A549 (cell line): ENCODE results near the gene CISH. TPM values are rescaled to one million over a fixed set of nuclear protein-coding genes. Genes with fewer than 3 reads are reported as not detected.

ENCODE experiments used
- ATAC-seq, 2 experiments: fragments of 200-7000 bp in 1 of 2; fragments of >200 bp in 1 of 2; cut with Nextera tagmentation in 1 of 2; cut with Tn5 transposase in 1 of 2; 3 replicates each; pipeline versions ENCODE4 v1.8.0 to v1.9.1; 2018 to 2020; ENCODE audit warnings: mild to moderate bottlenecking in 1 of 2, moderate library complexity in 1 of 2
- CTCF ChIA-PET: fragments of 300-600 bp; sonication (Branson Sonifier 250); formaldehyde crosslinking; extraction: SDS; loops from one replicate; lab custom pipeline; 2021; ENCODE audit warnings: antibody characterized with exemption, inconsistent platforms; lab: Yijun Ruan, JAX
- POLR2A ChIA-PET: fragments of 350-600 bp; formaldehyde crosslinking; extraction: SDS; loops from one replicate; lab custom pipeline; 2021; ENCODE audit warnings: antibody characterized with exemption, inconsistent platforms; lab: Yijun Ruan, JAX
- DNase-seq, 2 experiments: peaks; one replicate each; pipeline versions ENCODE4 v3.0.0 to v3.0.0-alpha.2; 2011 to 2016; ENCODE audit warnings: low read depth in 1 of 2, low spot score in 1 of 2
- FAIRE-seq: peaks from 2 replicates; lab custom pipeline; 2011; peaks lifted over from hg19 to GRCh38; lab: Jason Lieb, UNC
- H3K27ac ChIP-seq, 2 experiments: fragments of >200 bp; sonication (Bioruptor Twin); formaldehyde crosslinking; 3 replicates each; pipeline ENCODE4 v1.5.1; 2016 to 2017
- H3K4me1 ChIP-seq: fragments of >200 bp; sonication (Bioruptor Twin); formaldehyde crosslinking; 3 replicates; pipeline ENCODE4 v1.6.1; 2016
- H3K4me2 ChIP-seq: fragments of >200 bp; sonication (Bioruptor Twin); formaldehyde crosslinking; 3 replicates; pipeline ENCODE4 v1.6.1; 2016
- H3K4me3 ChIP-seq: fragments of >200 bp; sonication (Bioruptor Twin); formaldehyde crosslinking; 3 replicates; pipeline ENCODE4 v1.5.1; 2016
- H3K9me3 ChIP-seq: fragments of >200 bp; sonication (Bioruptor Twin); formaldehyde crosslinking; 3 replicates; pipeline ENCODE4 v1.6.1; 2016
- CBX8 ChIP-seq: fragments of 200-600 bp; sonication (generic); IDR thresholded peaks from 2 replicates; pipeline ENCODE4 v1.6.1; 2016
- CHD4 ChIP-seq: fragments of 200-600 bp; sonication (generic); IDR thresholded peaks from 2 replicates; pipeline ENCODE4 v1.6.1; 2016; ENCODE audit warnings: antibody characterized with exemption, mild to moderate bottlenecking, borderline replicate concordance
- GATA3 ChIP-seq: IDR thresholded peaks from 2 replicates; pipeline ENCODE4 v1.6.1; 2012; ENCODE audit warnings: borderline replicate concordance
- HOXB13 ChIP-seq: fragments of 250-450 bp; sonication (Bioruptor Pico); IDR thresholded peaks from 2 replicates; pipeline ENCODE4 v1.5.0; 2020; ENCODE audit warnings: low read depth, mild to moderate bottlenecking, moderate library complexity
- JUN ChIP-seq, 2 experiments: fragments of >200 bp; sonication (Bioruptor Twin); formaldehyde crosslinking; IDR thresholded peaks; 2 replicates in 1 of 2; 3 replicates in 1 of 2; pipeline ENCODE4 v1.6.1; 2016 to 2017
- JUNB ChIP-seq: fragments of >200 bp; sonication (Bioruptor Twin); formaldehyde crosslinking; IDR thresholded peaks from 2 replicates; pipeline ENCODE4 v1.6.1; 2016
- KDM1A ChIP-seq: fragments of 200-600 bp; sonication (generic); IDR thresholded peaks from 2 replicates; pipeline ENCODE4 v1.6.1; 2016; ENCODE audit warnings: low read depth, mild to moderate bottlenecking
- KDM5A ChIP-seq: fragments of 200-600 bp; sonication (generic); IDR thresholded peaks from 2 replicates; pipeline ENCODE4 v1.6.1; 2016; ENCODE audit warnings: antibody characterized with exemption, mild to moderate bottlenecking
- MAZ ChIP-seq: fragments of 150-350 bp; IDR thresholded peaks from 2 replicates; pipeline ENCODE4 v1.6.1; 2014; ENCODE audit warnings: antibody characterized with exemption, low read depth, low read length, borderline replicate concordance
- PHF8 ChIP-seq: fragments of 200-600 bp; sonication (generic); IDR thresholded peaks from 2 replicates; pipeline ENCODE4 v1.6.1; 2016; ENCODE audit warnings: low read depth, mild to moderate bottlenecking, antibody characterized with exemption, moderate library complexity, borderline replicate concordance
- POLR2A ChIP-seq: IDR thresholded peaks from 2 replicates; pipeline ENCODE4 v1.6.1; 2012; ENCODE audit warnings: mild to moderate bottlenecking, low read length
- RFX5 ChIP-seq: fragments of 450-650 bp; IDR thresholded peaks from 2 replicates; pipeline ENCODE4 v1.7.1; 2014; ENCODE audit warnings: antibody characterized with exemption, mild to moderate bottlenecking, moderate library complexity
- RNF2 ChIP-seq: fragments of 200-600 bp; sonication (generic); IDR thresholded peaks from 2 replicates; pipeline ENCODE4 v1.6.1; 2016; ENCODE audit warnings: low read depth, mild to moderate bottlenecking, antibody characterized with exemption, moderate library complexity, borderline replicate concordance
- WGBS: methylation state at CpG from one replicate; pipeline ENCODE4 v1.1.6; 2017; ENCODE audit errors: missing lambda C conversion rate; 5-methylcytosine and 5-hydroxymethylcytosine counted together
- polyA plus RNA-seq, 4 experiments: library from polyadenylated mRNA; depleted of rRNA in 3 of 4; stranded (reverse); fragments of >200 nt; fragmentation: RNase III in 1 of 4; extraction: RNeasy Plus Mini Kit Qiagen cat#74134 plus additional on column Dnase treatment in 1 of 4; gene quantifications; 2 replicates in 3 of 4; 3 replicates in 1 of 4; pipeline ENCODE4 v1.2.3, GENCODE V29; 2011 to 2017
- TF ChIP-seq, protein P1 (sequence below): fragments of >200 bp; sonication (Bioruptor Twin); formaldehyde crosslinking; IDR thresholded peaks from 3 replicates; pipeline ENCODE4 v1.6.1; 2016
- TF ChIP-seq, protein P2 (sequence below): fragments of 450-650 bp; IDR thresholded peaks from 2 replicates; pipeline ENCODE4 v1.6.1; 2014; ENCODE audit warnings: antibody characterized with exemption
- TF ChIP-seq, protein P3 (sequence below): fragments of 200-600 bp; sonication (generic); IDR thresholded peaks from 2 replicates; pipeline ENCODE4 v1.6.1; 2016; ENCODE audit warnings: antibody characterized with exemption, mild to moderate bottlenecking, moderate library complexity
- TF ChIP-seq, protein P4 (sequence below): IDR thresholded peaks from 2 replicates; pipeline ENCODE4 v1.6.1; 2012
- TF ChIP-seq, protein P5 (sequence below): IDR thresholded peaks from 2 replicates; pipeline ENCODE4 v1.6.1; 2012; ENCODE audit warnings: low read depth, borderline replicate concordance
- TF ChIP-seq, protein P6 (sequence below): IDR thresholded peaks from 2 replicates; pipeline ENCODE4 v1.6.1; 2012

CISH gene
- polyA plus RNA-seq, 2 of the 4 experiments (the other 2 are of a cell fraction) = 0.43 to 0.68 TPM

DNA sequence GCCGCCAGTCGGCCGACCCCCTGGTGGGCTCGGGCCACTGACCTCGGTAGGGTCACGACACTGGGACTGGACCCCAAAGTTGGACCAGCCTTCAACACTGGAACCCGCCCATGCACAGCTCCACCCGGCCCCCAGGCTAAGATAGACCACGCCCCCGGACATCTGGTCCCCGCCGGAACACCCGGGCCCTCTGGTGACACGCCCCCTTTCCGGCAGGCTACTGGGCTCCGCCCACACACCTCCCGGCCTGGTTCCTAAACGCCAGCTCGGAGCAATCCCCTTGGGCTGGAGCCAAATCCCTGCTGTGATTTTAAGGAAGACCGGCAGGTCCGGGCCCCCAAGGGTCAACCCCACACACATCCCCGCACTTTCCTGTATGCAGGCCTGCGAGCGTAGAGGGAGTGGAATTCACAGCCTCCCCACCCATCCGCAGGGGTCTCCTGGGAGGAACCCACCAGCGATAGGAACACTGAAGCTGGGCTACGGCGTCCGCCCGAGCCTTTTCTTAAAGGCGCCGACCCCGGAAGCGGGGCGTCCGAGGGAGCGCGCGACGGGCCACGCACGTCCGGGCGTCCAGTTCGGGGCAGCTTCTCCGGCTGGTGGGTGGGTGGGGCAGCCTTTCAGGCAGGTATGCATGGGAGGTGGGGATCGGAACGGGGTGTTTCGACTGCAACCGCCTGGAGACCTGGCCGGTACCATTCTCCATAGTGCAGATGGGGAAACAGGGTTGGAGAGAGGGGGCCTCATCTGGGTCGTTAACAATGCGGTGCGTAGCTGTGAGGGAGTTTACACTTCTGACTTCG lies 42.4 kb downstream of the CISH start, which contains the start of gene HEMK1:
HEMK1 (plus strand) TSS at position 576 of the 803 bp plus-strand sequence. CDS start 1,583 bp downstream, outside the sequence.
- POLR2A ChIA-PET = interaction anchor here (0.6 to 1.7 kb wide), 17 partner anchors 12 to 1585 kb away, joined by 3 to 15 read pairs (median 4); partner anchors contain the start of genes CISH, CYB561D2, DCAF1 and MANF
- ATAC-seq (peak; percentile 78 to 87), DNase-seq (peak; percentile 91 to 95), FAIRE-seq (no peak)
- WGBS = 0% methylated on average over 7 of the region's 55 CpGs
- Histone ChIP-seq H3K4me2 (peak within 1 kb of the TSS; percentile 90), H3K9me3 (no peaks in the 10 kb centered on the region), H3K4me1 (peaks cover 20% of the 10 kb centered on the region), H3K27ac (peak within 1 kb of the TSS; percentile 95 to 97), H3K4me3 (peak within 1 kb of the TSS; percentile 98)
- CTCF ChIA-PET = interaction anchor here (0.9 to 22.5 kb wide), 4 partner anchors 14 to 80 kb away, joined by 4 to 375 read pairs (median 5); partner anchors contain the start of genes CISH and MAPKAPK3
- TF ChIP-seq, protein P1, sequence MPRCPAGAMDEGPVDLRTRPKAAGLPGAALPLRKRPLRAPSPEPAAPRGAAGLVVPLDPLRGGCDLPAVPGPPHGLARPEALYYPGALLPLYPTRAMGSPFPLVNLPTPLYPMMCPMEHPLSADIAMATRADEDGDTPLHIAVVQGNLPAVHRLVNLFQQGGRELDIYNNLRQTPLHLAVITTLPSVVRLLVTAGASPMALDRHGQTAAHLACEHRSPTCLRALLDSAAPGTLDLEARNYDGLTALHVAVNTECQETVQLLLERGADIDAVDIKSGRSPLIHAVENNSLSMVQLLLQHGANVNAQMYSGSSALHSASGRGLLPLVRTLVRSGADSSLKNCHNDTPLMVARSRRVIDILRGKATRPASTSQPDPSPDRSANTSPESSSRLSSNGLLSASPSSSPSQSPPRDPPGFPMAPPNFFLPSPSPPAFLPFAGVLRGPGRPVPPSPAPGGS = peak; percentile 59; the same call in 1 of the 3 replicates
- 0 out of 2 replicates have a peak, but pooled peaks have one; percentile 33 for TF ChIP-seq RFX5
- TF ChIP-seq PHF8 = peak; percentile 51
- peak; percentile 74 for TF ChIP-seq KDM5A
- 0 out of 2 replicates have a peak, but pooled peaks have one; percentile 10 for TF ChIP-seq GATA3
- TF ChIP-seq HOXB13 (CRISPR knock-in tag) = no peak
- TF ChIP-seq, protein P2, sequence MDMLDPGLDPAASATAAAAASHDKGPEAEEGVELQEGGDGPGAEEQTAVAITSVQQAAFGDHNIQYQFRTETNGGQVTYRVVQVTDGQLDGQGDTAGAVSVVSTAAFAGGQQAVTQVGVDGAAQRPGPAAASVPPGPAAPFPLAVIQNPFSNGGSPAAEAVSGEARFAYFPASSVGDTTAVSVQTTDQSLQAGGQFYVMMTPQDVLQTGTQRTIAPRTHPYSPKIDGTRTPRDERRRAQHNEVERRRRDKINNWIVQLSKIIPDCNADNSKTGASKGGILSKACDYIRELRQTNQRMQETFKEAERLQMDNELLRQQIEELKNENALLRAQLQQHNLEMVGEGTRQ = no peak
- peak; percentile 58 to 89; a peak in 3 of 5 replicates for TF ChIP-seq JUN (IDR thresholded peaks at IDR 0.05)
- TF ChIP-seq CBX8 = no peak
- TF ChIP-seq, protein P3, sequence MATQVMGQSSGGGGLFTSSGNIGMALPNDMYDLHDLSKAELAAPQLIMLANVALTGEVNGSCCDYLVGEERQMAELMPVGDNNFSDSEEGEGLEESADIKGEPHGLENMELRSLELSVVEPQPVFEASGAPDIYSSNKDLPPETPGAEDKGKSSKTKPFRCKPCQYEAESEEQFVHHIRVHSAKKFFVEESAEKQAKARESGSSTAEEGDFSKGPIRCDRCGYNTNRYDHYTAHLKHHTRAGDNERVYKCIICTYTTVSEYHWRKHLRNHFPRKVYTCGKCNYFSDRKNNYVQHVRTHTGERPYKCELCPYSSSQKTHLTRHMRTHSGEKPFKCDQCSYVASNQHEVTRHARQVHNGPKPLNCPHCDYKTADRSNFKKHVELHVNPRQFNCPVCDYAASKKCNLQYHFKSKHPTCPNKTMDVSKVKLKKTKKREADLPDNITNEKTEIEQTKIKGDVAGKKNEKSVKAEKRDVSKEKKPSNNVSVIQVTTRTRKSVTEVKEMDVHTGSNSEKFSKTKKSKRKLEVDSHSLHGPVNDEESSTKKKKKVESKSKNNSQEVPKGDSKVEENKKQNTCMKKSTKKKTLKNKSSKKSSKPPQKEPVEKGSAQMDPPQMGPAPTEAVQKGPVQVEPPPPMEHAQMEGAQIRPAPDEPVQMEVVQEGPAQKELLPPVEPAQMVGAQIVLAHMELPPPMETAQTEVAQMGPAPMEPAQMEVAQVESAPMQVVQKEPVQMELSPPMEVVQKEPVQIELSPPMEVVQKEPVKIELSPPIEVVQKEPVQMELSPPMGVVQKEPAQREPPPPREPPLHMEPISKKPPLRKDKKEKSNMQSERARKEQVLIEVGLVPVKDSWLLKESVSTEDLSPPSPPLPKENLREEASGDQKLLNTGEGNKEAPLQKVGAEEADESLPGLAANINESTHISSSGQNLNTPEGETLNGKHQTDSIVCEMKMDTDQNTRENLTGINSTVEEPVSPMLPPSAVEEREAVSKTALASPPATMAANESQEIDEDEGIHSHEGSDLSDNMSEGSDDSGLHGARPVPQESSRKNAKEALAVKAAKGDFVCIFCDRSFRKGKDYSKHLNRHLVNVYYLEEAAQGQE = no peak
- TF ChIP-seq, protein P4, sequence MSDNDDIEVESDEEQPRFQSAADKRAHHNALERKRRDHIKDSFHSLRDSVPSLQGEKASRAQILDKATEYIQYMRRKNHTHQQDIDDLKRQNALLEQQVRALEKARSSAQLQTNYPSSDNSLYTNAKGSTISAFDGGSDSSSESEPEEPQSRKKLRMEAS = peak; percentile 85
- 0 out of 2 replicates have a peak, but pooled peaks have one; percentile 16 for TF ChIP-seq MAZ
- no peak for TF ChIP-seq RNF2
- TF ChIP-seq POLR2A = peak; percentile 23
- TF ChIP-seq, protein P5, sequence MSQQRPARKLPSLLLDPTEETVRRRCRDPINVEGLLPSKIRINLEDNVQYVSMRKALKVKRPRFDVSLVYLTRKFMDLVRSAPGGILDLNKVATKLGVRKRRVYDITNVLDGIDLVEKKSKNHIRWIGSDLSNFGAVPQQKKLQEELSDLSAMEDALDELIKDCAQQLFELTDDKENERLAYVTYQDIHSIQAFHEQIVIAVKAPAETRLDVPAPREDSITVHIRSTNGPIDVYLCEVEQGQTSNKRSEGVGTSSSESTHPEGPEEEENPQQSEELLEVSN = 0 out of 2 replicates have a peak, but pooled peaks have one; percentile 36

DNA sequence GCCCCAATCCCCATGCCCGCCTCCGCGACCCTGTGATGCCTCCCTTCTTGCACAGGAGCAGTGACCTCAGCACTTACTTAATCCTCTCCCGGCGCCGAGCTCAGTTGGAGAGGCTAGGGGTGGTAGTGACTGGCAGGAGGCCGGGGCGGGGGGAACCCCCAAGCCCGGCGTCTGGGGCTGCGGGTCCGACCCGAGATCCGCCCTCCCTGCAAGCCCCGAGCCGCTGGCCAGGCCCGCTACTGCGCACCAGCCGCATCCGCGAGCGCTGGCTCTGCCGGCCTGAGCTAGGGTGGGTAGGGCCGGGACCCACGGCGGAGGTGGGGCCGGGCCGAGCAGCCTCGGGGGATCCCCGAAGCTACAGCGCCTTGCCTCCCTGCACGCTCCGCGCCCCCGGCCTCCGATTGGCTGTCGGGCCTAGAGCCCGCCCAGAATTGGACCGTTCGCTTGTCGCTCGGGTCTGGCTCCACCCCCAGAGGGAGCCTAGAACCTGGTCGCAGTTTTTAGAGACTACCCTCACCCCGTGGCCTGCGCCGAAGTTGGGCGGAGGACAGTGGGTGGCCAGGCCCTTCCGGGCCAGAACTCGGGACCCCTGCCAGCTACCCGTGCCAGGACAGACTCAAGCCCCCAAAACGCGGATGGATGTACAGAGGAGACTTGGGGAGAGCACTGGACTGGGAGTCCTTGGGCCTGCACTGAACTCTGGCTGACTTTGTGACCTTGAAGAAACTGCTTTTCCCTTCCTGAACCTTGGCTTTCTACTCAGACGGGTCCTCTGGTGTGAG lies 44.0 kb downstream of the CISH start, which contains the start of gene C3orf18:
C3orf18 (minus strand) TSS at position 362 of the 782 bp plus-strand sequence. CDS start 2,048 bp downstream, outside the sequence.
- Histone ChIP-seq H3K27ac (peak within 1 kb of the TSS; percentile 95 to 97), H3K9me3 (no peaks in the 10 kb centered on the region), H3K4me2 (peak within 1 kb of the TSS; percentile 90), H3K4me3 (peak within 1 kb of the TSS; percentile 98), H3K4me1 (peaks cover 20% of the 10 kb centered on the region)
- ATAC-seq (peak; percentile 77 to 86), DNase-seq (peak; percentile 71 to 95), FAIRE-seq (no peak)
- TF ChIP-seq, protein P6, sequence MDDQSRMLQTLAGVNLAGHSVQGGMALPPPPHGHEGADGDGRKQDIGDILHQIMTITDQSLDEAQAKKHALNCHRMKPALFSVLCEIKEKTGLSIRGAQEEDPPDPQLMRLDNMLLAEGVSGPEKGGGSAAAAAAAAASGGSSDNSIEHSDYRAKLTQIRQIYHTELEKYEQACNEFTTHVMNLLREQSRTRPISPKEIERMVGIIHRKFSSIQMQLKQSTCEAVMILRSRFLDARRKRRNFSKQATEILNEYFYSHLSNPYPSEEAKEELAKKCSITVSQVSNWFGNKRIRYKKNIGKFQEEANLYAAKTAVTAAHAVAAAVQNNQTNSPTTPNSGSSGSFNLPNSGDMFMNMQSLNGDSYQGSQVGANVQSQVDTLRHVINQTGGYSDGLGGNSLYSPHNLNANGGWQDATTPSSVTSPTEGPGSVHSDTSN = peak; percentile 91
- TF ChIP-seq JUNB = no peak
- peak; percentile 96 for TF ChIP-seq CHD4
- TF ChIP-seq KDM1A = peak; percentile 79
- CTCF ChIA-PET = interaction anchor here (1.1 to 22.5 kb wide), 5 partner anchors 11 to 41 kb away, joined by 3 to 375 read pairs (median 4); partner anchors contain the start of genes CISH and MAPKAPK3
- POLR2A ChIA-PET = no interaction called here
- WGBS = 27% methylated on average over 3 of the region's 53 CpGs
